Measurements from ENCODE around the gene LIPC. TPM values are rescaled to one million over a fixed set of nuclear protein-coding genes. Genes with fewer than 3 reads are reported as not detected.

LIPC gene
- total RNA-seq, 1 donor from 2014 or later = 0.32 TPM

DNA sequence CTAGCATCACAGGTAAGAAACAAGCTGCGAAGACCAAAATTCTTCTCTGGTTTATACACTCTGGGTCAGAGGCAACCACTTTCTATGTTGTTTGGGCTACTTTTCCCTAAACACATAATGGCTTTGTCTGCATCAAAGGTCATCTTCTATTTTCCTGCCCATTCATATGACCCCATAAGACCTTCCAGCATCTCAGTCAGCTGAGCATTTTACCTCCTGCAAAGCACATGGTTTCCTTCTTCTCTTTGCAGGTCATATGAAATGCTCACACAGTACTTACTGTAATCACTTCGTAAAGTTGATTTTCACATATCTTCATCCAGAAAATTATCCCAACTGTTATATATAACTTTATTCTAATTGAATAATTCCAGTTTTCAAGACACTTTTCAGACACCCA, 34.8 kb downstream of the LIPC start:
- DNase-seq (no peak), ATAC-seq (no peak)
- intact Hi-C loops (cut with micrococcal nuclease) = no loop called here

DNA sequence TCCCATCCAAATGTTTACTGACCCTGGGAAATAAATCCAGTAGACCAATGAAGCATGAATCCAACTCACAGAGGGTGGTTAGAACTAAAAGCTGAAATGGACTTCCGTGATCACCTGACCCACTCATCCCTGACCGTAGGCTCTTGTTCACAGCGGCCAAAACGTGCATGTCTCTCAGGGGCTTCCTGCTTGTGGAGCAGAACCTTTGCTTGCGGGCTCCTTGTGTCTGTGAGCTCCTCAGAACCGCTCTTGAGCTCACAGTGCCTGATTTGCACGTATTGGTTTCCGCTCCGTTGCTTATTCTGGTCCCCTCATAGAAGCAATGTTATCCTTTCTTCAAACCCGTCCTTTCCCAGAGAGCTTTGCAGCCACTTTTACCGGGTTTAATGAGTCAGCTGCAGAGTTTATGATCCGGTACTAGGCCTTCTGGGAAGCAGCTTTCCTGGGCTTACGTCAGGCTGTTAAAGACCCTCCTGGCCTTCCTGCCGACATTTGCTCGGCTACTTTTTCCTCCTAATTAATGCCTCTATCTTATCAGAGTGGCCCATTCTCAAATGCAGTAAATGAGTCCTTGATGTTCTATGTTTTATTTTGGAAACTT, 35.4 kb downstream of the LIPC start:
- DNase-seq = no peak
- intact Hi-C loops (cut with micrococcal nuclease) = no loop called here
- ATAC-seq = no peak

DNA sequence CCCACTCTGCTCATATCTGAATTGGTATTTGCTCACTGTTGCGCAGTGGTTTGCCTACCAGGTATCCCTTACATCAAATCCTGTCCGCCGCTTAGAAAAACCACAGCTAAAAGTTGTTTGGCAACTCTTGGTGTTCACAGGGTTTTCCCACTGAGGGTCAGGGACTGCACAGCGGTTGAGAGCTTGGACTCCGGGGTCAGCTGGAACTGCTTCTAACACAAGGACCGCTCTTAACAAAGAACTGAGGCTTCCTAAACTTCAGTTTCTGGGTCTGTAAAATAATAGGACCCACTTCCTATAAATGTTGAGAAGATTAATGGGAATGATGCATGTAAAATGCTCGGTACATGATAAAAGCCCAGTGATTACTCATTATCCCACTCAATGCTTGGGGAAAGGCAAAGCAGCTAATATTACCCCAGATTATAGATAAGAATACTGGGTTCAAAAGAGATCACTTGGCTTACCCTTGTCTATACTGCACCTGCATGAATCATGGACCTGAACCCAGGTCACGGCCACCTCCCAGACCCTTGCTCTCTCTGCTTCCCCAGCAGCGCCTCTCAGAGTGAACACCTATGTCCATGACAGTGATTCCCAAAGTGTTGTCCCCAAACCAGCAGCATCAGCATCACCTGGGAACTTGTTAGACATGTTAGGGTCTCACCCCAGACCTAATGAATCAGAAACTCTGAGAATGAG, 36.1 kb downstream of the LIPC start:
- no peak for ATAC-seq

DNA sequence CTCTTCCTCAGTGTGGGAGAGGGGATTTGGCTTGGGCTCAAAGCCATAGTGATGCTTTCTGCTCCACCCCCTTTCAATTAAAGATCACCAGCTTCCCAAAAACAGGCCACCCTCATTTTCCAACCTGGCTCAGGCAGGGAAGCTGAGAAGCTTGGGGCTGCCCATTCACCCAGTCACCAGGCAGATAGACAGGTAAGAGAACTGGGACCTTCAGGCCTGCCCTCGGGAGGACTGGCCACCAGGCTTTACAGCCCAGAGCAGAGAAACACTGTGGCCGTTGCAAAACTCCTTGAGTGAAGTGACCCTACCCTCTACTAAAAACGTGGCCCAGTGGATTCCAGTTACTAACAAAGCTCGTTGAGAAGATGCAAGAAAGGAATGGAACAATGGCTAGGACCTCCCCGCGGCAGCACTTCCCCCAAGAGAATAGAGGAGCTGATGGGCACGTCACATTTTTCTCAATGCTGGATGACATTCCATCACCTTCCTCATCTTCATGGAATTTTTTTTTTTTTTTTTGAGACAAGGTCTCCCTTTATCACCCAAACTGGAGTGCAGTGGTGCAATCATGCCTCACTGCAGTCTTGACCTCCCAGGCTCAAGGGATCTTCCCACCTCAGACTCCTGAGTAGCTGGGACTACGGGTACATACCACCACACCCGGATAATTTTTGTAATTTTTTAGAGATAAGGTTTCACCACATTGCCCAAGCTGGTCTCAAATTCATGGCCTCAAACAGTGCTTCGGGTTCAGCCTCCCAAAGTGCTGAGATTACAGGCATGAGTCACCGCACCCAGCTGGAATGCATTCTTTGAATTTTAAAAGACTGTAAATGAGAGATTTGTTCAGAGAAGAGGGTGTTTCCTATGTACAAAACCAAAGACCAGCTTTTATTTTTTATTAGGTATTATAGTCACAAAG, 37.9 kb downstream of the LIPC start:
- intact Hi-C loops (cut with micrococcal nuclease) = no loop called here
- ATAC-seq = peak; percentile 81
- no peak for DNase-seq

More for the DNA sequence above, 36.1 kb downstream of the LIPC start:
- intact Hi-C loops (cut with micrococcal nuclease) = no loop called here
- DNase-seq = no peak

DNA sequence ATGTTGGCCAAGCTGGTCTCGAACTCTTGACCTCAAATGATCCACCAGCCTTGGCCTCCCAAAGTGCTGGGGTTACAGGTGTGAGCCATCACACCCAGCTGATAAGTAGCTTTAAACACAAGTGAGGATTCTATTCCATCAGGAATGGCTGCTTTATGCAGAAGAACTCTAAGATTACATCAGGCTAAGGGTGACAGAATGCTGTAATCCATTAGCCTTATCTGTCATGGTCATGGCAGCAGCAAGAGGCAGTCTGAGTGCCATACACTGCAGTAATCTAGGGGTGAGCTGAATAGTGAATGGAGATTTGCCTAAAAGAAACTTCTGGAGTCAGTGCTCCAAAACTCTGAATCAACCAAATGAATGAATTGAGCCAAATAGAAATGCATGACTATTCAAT, 39.6 kb downstream of the LIPC start:
- DNase-seq (no peak), ATAC-seq (no peak)
- intact Hi-C loops (cut with micrococcal nuclease) = no loop called here

DNA sequence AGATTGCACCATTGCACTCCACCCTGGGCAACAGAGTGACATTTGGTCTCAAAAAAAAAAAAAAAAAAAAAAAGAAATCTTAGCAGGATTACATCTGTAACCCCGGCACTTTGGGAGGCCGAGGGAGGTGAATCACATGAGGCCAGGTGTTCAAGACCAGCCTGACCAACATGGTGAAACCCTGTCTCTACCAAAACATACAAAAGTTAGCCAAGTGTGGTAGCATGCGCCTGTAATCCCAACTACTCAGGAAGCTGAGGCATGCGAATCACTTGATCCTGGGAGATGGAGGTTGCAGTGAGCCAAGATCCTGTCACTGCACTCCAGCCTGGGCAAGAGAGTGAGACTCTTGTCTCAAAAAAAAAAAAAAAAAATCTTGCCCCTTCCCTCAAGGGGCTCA, 40.4 kb downstream of the LIPC start:
- no peak for DNase-seq
- intact Hi-C loops (cut with micrococcal nuclease) = no loop called here
- no peak for ATAC-seq

DNA sequence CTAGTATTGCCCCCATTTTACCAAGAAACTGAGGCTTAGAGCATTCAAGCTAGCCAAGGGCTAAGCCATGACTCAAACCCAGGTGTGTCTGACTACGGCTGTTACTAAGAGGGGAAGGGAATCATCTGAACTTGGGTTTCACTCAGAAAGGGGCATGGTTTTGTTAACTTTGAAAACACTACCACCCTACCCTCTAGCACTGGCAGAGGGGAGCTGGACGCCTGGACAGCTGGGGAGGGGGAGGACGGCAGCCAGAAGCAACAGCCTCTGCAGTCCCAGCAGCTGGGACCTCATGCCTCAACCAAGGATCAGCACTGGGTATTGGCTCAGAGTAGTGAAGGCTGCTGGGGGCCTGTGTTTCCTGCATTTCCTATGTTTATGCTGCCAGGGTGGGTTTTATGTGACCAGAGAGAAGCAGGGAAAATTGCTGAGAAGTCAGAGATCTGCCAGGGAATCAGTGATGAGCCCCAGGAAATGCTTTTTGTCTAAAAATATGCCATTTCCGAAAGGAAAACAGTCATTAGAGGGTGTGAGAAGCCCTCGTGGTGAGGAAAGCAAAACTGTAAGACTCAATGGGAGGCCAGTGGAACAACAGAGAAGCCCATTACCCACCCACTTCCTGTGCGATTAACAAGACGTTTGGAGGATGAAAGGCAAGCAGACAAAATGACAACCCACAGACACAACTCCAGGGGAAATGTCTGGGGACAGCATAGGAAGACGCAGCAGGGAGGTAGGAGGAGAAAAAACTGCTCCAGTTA, 41.2 kb downstream of the LIPC start:
- ATAC-seq = no peak

DNA sequence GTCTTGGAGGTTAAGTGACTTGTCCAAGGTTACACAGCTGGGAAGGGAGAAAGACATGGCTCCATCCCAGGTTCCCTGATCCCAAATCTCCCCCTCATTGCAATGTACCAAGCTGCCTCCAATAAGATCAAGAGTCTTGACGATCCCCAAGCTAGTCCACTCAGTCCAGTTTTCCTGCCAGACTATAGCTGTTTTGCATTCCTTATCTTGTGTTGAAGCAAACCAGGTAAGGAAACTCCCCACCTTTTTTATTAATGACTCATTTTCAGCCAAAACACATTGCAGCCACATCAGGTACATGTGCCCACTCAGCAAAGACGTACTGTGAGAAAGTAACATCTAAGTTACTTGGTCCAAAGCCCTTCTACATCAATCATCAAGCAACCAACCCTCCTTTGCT, 41.9 kb downstream of the LIPC start:
- intact Hi-C loops (cut with micrococcal nuclease) = no loop called here
- ATAC-seq (no peak), DNase-seq (no peak)

More for the DNA sequence above, 41.2 kb downstream of the LIPC start:
- DNase-seq = no peak
- intact Hi-C loops (cut with micrococcal nuclease) = no loop called here

DNA sequence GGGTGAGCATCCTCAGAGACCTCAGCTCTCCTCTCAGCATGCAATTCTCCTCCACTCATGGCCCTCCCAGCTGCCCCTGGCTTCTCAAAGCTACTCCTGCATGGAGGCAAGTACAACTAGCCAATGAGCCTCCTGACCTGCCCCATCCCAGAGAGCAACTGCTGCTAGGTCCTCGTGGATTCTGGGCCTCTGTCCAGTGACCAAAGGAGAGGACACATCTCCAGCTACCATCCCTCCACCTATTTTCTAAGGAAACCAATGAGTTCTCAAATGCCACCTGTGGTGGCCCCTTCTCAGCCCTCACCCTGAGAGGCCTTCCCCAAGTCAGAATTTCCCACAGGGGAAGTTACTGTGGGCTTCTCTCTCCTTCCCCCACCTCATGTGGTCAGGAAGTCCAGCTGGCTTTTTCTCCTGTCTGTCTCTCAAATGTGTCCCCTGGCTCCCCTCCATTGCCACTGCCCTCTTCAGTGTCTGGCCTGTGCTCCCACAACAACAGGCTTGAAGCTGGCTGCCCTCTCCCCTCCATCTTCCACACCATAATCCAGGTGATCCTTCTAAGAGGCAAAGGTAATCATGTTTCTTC, 43.0 kb downstream of the LIPC start:
- no peak for ATAC-seq
- intact Hi-C loops (cut with micrococcal nuclease) = no loop called here

DNA sequence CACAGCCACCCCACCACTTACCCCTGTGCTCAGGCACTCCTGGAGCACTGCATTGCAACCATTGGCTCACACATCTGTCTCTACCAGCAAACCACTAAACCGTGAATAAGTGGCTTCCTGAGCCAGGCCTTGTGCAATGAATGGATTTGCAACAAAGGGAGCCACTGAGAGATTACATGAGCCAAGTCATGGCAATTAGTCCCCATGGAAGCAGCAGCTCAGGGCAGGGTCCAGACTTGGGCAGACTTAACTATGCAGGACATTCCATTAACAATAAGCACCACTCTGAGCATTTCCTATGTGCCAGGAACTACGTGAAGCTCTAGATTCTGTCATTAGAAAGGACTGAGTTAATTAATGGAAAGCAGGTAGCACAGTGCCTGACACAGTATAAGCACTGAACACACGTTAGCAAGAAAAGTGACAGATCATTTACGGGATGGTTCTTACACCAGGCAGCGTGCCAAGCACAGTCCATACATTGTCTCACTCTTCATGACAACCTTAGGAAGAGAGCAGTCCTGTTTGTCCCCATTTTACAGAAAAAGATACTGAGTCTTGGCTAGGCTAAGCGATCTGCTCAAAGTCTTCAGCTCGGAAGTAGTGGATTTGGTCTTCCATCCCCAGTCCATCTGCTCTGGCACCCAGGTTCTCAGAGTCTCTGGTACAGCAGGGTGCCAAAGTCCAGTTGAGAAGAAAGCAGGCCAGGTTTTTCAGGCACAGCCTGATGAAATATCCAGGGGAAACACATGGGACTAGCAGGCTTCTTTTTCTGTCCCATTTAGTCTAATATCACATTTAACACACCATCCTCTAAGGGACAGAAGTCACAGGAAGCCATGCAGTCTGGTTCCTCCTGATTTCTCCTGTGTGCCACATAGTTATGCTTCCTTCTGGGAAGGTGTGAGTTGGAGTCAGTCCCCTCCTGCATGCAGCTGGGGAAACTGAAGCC, 44.1 kb downstream of the LIPC start:
- intact Hi-C loops (cut with micrococcal nuclease) = no loop called here
- ATAC-seq (peak; percentile 51), DNase-seq (no peak)

More for the DNA sequence above, 43.0 kb downstream of the LIPC start:
- no peak for DNase-seq

DNA sequence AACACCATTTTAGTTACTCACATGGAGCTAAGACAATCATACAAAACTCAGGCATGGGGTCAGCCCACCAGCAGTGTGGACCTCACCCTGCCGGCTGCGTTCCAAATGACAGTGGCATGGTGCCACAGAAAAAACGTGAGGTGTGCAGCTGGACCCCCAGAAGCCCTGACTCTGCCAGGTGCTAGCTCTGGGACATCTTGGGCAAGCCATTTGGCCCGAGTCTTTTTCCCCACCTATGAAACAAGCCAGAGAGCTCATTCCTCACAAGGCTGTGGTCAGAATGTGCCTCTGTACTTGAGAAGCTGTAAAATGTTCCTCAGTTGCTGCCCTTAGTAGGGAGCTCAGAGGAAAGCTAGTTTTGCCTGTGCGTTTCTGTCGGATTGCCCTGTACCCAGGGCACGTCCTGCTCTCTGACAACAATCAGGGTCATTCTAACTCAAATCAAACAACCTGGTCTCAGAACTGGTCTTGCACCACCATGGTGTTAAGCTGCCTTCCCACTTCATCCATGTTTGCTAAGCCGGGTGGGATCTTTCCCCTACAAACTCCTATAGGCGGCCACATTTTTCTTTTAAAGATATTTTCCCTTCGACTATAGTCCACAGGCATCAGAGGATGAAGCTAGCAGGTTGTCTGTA, 44.9 kb downstream of the LIPC start:
- intact Hi-C loops (cut with micrococcal nuclease) = no loop called here
- no peak for ATAC-seq

DNA sequence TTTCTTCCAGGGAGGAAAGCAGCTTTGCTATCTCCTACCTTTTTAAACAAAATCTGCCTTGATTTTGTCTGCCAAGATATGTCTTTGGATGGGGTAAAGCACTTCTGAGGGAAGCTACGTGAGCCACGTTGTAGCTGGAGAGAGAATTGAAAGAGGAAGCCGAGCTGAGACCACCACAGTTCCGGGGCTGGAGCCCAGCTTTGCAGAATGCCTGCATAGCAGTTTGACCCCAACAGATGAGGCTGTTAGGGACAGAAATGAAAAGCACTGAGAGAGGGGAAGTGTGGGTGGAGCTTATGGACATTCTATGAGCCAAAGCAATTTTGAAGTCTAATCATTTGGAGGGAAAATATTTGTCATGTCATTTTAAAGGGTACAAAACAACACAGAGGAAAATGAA, 45.4 kb downstream of the LIPC start:
- no peak for ATAC-seq
- DNase-seq = no peak
- intact Hi-C loops (cut with micrococcal nuclease) = no loop called here

More for the DNA sequence above, 44.9 kb downstream of the LIPC start:
- no peak for DNase-seq

DNA sequence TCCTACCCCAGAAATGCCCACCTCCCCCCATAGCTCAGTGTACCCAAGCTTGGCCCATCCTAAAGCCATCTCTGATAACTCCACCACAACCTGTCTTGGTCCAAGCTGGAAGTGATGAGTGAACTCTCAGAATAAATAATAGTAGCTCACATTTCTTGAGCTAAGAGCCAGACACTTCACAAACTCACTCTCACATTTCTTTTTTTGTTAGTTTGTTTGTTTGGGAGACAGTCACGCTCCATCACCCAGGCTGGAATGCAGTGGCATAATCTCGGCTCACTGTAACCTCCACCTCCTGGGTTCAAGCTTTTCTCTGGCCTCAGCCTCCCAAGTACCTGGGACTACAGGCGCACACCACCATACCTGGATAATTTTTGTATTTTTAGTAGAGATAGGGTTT, 46.2 kb downstream of the LIPC start:
- intact Hi-C loops (cut with micrococcal nuclease) = no loop called here
- DNase-seq (no peak), ATAC-seq (no peak)

DNA sequence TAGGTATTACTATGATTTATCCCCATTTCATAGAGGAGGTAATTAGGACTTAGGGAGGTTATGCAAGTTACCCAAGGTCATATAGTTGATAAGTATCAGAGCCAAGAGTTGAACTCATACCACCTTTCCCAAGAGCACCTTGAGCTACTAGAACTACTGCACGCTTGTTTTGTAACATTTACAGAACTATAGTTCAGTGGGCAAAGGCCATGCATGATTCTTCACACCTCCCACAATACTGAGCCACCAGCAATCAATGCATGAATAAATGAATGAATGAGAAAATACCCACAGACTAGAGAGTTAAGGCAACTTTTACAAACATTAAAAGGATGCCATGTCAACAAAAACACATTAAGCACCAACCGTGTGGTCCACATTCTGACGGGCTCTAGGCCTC, 46.8 kb downstream of the LIPC start:
- DNase-seq (no peak), ATAC-seq (no peak)
- intact Hi-C loops (cut with micrococcal nuclease) = no loop called here

DNA sequence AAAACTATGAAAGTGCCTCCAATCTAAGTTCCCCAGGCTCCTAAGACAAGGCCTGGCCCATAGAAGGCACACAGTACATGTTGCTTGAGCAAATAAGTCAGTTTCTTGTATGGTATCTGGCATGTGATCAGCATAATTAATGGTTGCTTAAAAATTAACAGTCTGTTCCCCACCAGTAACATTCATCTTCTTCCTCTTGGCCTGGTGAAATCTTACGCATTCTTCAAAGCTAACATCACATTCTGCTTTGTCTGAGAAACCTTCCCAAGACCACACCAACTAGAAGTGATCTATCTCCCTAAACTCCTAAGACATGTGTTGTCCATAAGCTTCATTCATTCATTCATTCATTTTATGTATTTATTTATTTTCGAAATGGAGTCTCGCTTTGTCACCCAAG, 48.1 kb downstream of the LIPC start:
- no peak for DNase-seq
- ATAC-seq = no peak
- intact Hi-C loops (cut with micrococcal nuclease) = no loop called here

DNA sequence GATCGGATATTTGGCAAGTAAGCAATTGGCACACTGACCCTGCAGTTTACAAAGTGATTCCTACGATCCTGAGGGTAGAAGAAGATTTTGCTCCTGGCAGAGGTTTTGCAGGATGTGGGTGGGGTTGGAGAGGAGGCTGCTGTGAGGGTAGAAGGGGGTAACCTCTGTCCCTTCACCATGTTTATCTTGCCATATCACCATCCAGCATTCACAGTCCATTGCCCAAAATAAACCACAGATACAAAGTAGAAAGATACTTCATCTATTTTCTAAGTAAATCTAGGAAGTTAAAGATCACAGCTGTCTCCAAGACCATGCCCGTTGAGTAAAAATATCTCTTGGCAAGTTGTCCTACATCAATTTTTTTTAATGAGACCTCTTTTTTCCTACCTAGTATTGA, 51.6 kb downstream of the LIPC start:
- DNase-seq = no peak
- intact Hi-C loops (cut with micrococcal nuclease) = no loop called here
- ATAC-seq = no peak

DNA sequence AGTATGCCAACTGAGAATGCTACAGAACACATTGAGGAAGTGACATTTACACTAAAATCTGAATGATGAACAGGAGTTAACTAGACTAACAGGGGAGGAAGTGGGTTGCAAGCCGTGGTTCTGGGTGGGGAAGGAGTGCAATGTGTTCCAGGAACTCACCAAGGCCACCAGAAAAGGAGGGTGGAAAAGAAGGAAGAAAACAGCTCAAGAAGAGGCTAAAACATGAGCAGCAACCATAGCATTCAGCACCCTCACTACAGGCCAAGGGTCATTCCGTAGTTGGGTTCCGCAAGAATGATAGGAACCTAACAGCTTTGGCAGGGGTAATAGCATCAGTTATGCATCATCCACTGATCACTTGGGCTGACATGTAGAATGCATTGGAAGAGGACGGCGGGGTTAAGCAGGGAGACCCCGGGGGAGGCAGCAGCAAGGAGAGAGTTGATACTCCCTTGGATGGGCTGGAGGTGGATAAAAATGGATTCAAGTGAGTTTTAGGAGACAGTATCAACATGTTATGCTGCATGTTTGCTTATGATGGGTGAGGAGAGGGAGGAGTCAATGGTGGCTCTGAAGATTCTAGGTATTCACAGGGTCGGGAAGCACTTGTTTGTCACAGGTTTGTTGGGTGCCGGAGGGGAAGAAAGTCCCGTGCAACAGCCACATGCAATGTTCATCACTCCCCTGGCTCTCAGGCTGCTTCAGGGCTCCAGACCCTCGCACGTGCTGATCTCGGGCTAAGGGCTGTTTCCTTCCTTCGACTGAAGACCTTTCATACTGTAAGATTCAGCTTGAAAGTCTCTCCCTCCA, 53.2 kb downstream of the LIPC start:
- DNase-seq = no peak
- ATAC-seq = peak; percentile 38
- intact Hi-C loops (cut with micrococcal nuclease) = no loop called here

Measured in left ventricle myocardium superior (tissue), 1 donor.